DND-41 (cell line): ENCODE measurements around the gene SMIM30.

Experiments used
- EZH2 ChIP-seq: IDR thresholded peaks from 3 replicates; pipeline ENCODE4 v1.6.1; 2012; ENCODE audit warnings: borderline replicate concordance, low read depth, mild to moderate bottlenecking, moderate library complexity, low read length, inconsistent platforms; ENCODE audit not compliant: severe bottlenecking
- TF ChIP-seq, protein P1 (sequence below): IDR thresholded peaks from 2 replicates; pipeline ENCODE4 v1.5.1; 2012; ENCODE audit warnings: borderline replicate concordance, low read length, moderate library complexity, mild to moderate bottlenecking; ENCODE audit not compliant: poor library complexity, severe bottlenecking; ENCODE audit errors: extremely low read depth

DNA sequence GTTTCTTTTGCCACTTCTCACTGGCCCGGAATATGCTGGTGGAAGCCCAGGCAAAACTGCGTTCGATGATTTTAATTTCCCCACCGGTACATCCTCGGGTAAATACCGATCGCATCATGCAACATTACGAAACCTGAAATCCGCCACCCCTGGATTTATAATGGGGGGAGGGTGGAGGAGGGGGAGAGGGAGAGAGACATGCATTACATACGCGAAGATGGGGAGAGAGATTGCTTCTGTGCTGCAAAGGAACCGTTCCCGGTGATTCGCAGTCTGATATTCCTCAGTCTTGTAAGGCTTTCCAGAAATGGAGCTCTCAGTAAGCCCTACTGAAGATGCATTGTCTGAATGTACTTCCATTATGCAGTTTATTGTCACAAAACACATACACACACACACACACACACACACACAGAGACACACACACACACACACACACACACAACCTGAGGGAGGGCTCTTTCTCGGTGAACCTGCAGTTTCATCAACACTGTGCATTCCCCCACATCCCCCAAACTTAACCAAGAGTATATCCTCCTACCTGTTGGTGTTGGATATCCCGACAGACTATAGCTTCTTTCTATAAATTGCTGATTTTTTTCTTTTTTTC lies 32.5 kb downstream of the SMIM30 start:
- TF ChIP-seq, protein P1, sequence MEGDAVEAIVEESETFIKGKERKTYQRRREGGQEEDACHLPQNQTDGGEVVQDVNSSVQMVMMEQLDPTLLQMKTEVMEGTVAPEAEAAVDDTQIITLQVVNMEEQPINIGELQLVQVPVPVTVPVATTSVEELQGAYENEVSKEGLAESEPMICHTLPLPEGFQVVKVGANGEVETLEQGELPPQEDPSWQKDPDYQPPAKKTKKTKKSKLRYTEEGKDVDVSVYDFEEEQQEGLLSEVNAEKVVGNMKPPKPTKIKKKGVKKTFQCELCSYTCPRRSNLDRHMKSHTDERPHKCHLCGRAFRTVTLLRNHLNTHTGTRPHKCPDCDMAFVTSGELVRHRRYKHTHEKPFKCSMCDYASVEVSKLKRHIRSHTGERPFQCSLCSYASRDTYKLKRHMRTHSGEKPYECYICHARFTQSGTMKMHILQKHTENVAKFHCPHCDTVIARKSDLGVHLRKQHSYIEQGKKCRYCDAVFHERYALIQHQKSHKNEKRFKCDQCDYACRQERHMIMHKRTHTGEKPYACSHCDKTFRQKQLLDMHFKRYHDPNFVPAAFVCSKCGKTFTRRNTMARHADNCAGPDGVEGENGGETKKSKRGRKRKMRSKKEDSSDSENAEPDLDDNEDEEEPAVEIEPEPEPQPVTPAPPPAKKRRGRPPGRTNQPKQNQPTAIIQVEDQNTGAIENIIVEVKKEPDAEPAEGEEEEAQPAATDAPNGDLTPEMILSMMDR, result no peak
- TF ChIP-seq EZH2, result no peak
